ENCODE data around the gene RGS17.
"Not testable (repeated sequence)": the region's sequence is repeated elsewhere in the genome, so short reads cannot be mapped to it uniquely, and the experiment has no call there.

Gene RGS17

GRCh38 chr6:152981989-152982903 lies 148.8 kb downstream of the RGS17 start:
- no peak for DNase-seq

GRCh38 chr6:152981219-152981618 lies 149.9 kb downstream of the RGS17 start:
- no peak for DNase-seq

- no peak for DNase-seq
Observed at GRCh38 chr6:152980656-152981055, 150.4 kb downstream of the RGS17 start.

DNA sequence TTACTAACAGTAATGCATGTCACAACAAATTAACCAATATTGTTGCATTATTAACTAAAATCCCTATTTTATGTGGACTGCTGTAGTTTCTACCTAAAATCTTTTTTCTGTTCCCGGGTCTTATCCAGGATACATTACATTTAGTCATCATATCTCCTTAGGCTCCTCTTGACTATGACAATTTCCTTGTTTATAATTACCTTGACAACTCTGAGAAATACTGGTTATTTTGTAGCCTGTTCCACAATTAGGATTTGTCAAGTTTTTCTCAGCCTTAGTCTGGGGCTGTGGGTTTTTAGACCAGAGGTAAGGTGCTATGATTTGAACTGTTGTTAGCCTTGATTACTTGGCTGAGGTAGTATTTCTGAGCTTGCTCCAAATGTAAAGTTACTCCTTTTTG lies 152.0 kb downstream of the RGS17 start:
- no peak for DNase-seq

- no peak for DNase-seq
Observed at GRCh38 chr6:152978058-152978457, 153.0 kb downstream of the RGS17 start.

GRCh38 chr6:152977556-152977955 lies 153.5 kb downstream of the RGS17 start:
- DNase-seq: no peak

DNA sequence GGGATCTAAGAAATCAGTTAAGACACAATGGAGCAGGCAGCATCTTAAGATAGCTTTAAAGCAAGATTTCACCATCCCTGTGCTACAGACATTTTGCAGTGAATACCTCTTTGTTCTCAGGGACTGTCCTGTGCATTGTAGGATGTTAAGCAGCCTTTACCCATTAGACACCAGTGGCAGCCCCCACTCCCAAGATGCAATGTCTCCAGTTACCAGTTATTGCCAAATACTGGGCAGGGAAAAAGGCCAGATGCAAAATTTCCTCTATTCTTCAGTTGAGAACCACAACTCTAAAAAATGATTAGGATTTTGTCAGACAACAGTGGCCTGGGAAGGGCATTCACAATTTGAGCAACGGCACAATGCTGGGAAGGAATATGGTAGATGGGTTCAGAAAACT lies 154.3 kb downstream of the RGS17 start:
- DNase-seq: no peak

GRCh38 chr6:152975204-152975915 lies 155.7 kb downstream of the RGS17 start:
- no peak for DNase-seq

DNA sequence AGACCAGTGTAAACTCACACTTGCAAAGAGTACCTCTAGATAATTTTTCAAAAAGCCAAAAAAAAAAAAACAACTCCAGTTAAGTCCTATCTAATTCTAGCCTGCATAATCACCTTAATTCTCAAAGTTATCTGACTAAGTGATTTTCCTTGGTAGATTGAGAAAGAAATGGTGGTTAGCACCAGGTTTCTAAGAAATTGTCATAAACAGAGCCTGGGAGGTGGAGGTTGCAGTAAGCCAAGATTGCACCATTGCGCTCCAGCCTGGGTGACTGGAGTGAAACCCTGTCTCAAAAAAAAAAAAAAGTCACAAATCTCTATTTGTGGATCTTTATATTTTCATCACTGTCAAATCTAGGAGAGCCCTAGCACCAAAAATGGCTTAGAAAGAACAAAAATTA lies 157.2 kb downstream of the RGS17 start:
- DNase-seq: no peak

GRCh38 chr6:152969688-152970418 lies 161.2 kb downstream of the RGS17 start:
- DNase-seq: no peak

- DNase-seq: not testable (repeated sequence)
Observed at GRCh38 chr6:152966168-152966894, 164.8 kb downstream of the RGS17 start.

- DNase-seq: no peak
Observed at GRCh38 chr6:152959333-152959732, 171.7 kb downstream of the RGS17 start.

GRCh38 chr6:152957796-152958195 lies 173.3 kb downstream of the RGS17 start:
- DNase-seq: no peak
